GM18861 (cell line): ENCODE data around the gene PRELID3B.

Experiments
- ATAC-seq: cut with Tn5 transposase; IDR thresholded peaks from one replicate; pipeline ENCODE4 v1.9.1; 2021; ENCODE audit not compliant: unreplicated experiment

Gene PRELID3B

DNA sequence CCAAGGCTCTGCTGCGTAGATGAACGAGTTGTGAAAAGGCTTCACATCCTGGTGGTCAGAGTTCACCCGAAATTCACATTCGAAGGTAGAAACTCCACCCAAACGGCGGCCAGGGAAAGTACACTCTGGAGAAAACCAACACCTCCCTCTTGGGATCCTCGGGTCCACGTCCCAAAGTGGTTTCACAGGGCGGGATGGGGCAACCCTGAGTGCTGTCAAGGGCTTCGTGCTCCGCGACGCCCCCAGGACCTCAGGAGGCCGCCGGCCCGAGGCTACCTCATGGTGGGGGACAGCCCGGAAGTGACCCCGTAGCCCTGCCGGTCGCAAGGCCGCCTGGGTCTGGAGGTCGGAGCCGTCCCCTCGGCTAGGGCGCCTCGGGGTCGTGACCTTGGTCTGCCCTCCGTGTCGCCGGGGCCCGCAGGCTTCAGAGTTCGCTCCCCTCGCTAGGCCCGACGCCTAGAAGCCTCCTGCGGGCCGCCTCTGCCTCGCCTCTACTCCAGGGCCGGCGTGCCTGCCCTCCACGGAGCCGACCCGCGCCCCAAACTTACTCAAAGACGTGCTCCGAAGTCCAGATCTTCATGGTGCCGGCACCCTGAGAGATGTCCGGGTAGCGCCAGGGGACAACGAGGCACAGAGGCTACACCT, at the start of gene PRELID3B:
TSS of gene PRELID3B (minus strand) at position 636 of the 645 bp plus-strand sequence. CDS start at position 580, 56 bp downstream.
- peak; percentile 6 for ATAC-seq

GRCh38 chr20:59087829-59088433, 45.3 kb upstream of the PRELID3B start:
- ATAC-seq: no peak

DNA sequence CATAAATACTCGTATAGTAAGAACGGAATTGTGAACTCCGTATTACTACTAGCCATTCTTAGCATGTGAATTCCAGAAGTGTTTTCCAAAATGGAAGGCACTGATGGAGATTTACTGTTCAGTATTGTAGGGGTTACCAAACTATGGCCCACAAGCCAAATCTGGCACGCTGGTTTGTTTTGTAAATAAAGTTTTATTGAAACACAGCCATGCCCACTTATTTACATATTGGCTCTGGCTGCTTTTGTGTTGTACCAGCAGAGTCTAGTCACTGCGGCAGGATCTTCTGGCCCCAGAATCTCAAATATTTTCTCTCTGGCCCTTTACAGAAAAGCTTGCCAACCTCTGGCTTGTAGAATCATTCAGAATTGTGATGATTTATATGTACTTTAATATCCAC, 44.3 kb upstream of the PRELID3B start:
- no peak for ATAC-seq

- ATAC-seq: no peak
Measured at GRCh38 chr20:59084041-59084850, 41.7 kb upstream of the PRELID3B start.

- no peak for ATAC-seq
Measured at GRCh38 chr20:59082981-59083380, 40.4 kb upstream of the PRELID3B start.

DNA sequence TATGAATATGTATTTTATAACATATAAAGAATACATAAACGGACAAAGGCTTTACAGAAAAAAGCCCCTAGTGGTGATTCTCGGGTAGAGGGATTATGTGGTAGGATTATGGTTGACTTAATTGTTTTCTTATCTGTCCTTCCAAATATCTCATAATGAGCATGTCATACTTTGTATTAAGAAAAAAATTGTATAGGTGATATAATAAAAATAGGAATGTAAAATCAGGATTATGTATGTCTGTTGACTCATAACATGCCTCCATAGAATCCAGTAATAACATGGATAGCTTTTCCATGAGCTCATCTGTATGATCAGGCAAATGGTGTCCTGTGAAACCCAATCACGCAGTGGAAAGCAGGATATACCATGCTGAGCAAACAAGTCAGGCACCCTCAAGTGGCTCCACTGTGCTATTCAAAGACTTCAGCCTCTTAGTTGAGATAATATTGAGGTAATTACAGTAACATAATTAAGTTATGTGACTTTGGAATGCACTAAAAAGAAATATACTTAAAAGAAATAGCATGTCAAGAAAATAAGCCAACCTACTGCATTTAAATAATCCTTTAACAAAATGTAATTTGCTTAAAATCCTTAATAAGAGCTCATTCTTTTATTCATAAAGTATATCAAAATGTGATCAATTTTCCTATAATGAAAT, 39.6 kb upstream of the PRELID3B start:
- no peak for ATAC-seq

DNA sequence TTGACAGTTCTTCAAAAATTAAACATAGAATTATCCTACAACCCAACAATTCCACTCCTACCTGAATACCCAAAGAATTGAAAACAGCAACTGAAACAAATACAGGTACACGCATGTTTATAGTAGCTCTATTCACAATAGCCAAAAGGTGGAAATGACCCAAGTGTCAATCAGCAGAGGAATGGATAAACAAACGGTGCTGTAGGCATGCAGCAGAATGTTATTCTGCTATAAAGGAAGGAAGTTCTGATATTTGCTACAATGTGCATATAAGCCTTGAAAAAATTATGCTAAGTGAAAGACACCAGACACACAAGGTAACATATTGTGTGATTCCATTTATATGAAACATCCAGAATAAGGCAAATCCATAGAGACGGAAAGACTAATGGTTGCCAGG, 38.5 kb upstream of the PRELID3B start:
- ATAC-seq: no peak

GRCh38 chr20:59078231-59078630, 35.6 kb upstream of the PRELID3B start:
- no peak for ATAC-seq

DNA sequence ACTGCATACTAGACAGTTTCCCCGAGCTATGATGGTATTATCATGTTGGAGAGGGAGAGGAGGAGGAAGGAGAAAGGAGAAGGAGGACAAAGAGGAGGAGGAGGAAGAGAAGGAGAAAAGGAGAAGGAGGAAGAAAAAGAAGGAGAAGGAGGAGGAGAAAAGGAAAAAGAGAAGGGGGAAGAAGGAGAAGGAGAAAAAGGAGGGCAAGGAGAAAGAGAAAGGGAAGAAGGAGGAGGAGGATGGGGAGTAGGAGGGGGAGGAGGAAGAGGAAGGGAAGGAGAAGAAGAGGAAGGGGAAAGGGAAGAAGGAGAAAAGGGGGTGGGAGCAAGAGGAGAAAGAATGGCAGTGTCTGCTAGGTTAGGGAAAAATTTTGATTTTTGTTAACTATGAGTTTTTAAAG, 35.1 kb upstream of the PRELID3B start:
- no peak for ATAC-seq

GRCh38 chr20:59075934-59076508, 33.4 kb upstream of the PRELID3B start:
- ATAC-seq: no peak

DNA sequence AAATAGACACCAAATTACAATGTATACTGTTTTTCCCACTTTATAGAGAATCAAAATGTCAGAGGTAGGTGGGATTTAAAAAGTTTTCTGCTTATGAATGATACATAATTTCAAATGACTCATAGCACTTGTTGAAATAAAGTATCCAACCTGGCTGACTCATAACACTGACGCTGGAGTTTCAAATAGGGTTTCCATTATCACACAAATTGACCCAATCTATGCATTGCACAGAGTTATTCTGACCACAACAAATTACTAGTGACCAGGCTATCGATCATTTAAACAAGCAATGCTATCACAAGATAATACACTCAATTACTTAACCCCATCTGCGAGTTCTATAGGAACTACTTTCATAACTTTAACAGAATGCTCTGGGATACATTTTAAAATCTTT, 31.9 kb upstream of the PRELID3B start:
- no peak for ATAC-seq

DNA sequence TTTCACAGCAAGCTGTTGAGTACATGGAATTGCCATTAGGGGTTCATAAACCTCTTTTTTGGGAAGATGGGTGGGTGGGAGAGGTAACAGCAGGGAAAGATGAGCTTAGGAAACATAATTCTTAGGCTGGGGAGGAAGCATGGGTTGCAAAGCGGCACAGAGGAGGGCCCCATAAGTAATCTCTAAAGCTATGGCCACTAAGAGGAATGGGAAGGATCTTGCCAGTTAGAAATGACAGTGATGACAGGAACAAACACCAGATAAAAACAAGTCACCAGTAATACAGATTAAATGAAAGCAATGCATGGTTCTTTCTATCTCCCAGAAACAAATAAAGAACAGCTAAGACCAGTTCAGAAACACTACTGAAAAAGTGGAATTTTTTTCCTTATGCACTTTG, 31.0 kb upstream of the PRELID3B start:
- no peak for ATAC-seq

DNA sequence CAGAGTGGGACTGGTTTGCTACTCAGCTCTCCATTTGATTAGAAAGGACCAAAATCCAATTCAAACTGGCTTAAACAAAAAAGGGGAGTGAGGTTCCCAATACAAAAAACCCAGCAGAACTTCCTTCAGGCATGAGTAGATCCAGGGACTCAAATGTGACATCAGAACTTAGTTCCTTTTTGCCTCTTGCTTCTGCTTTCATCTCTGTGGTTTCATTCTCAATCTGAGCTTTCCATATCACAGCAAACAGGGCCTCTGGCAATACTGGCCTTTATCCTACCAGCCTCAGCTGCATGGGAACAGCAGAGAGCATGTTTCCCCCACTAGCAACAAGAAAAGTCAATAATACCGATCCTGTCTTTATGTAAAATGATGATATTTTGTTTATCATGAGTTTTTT, 28.6 kb upstream of the PRELID3B start:
- no peak for ATAC-seq

- no peak for ATAC-seq
Measured at GRCh38 chr20:59069026-59069425, 26.4 kb upstream of the PRELID3B start.

DNA sequence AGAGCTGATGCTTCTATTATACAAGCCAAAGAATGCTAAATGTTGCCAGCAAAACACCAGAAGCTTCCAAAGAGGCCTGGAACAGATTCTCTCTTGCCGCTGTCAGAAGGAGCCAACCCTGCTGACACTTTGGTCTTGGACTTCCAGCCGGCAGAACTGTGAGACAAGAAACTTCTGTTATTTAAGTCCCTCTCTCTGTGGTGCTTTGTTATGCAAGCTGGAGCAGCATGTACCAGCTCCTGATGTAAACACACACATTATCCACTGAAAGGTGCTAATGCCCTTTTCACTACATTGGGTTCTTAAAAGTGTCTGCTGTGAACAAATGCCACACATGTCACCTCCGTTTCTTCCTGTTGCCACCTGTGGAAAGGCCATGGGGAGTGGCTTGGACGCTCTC, 25.9 kb upstream of the PRELID3B start:
- ATAC-seq: no peak

- ATAC-seq: no peak
Measured at GRCh38 chr20:59064214-59064722, 21.7 kb upstream of the PRELID3B start.

DNA sequence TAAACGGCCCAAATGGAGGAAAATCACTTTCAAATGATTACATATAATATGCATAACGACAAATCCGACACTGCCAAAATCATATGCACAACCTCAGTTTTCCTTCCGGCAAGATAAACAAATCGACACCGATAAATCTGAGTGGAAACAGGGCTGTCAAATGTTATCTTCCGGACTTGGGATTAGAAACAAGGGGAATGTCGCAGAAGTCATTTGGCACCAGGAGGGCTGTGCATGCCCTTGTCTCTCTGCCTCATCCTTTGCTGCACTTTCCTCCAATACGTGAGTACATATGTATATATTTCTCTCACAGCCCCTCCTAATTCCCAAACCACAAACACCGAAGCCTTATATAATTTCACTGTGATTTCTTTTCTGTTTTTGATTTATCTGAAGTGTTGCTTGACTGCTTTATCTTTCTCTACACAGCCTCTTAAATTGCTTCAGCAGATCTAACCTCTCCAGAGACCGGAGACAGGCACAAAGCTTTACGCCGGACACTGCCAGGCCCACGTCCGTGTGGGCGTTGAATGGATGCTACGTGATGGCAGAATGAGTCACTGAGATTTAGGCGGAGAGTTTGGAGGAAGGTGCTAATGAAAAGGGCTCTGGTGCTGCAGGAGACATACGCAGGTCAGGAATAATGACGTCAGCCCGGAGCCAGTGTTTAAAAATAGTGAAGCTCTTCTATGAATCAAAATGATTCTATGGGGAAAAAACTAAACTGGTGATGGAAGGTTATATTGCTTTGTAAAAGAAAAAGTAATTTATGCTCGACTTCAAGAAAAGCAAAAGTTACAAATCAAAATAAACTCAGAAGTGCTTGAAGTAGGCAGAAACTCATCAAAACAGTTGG, 21.0 kb upstream of the PRELID3B start:
- ATAC-seq: no peak

DNA sequence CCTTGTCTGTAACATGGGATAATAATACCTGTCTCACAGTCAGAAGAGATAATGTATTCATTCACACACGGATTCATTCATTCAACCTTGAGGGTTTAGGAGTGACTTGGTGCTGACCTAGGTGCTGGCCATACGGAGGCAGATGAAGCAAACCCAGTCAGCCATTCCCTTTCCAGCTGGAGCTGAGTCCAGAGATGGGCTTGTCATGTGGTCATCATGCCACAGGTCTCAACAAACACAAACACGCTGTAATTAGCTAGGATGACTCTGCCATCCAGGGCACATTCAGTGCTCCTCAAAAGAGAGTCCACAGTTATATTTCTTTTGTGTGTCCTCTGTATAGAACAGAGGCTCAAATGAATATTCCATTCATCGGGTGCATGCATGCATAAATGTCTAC, 19.5 kb upstream of the PRELID3B start:
- no peak for ATAC-seq

DNA sequence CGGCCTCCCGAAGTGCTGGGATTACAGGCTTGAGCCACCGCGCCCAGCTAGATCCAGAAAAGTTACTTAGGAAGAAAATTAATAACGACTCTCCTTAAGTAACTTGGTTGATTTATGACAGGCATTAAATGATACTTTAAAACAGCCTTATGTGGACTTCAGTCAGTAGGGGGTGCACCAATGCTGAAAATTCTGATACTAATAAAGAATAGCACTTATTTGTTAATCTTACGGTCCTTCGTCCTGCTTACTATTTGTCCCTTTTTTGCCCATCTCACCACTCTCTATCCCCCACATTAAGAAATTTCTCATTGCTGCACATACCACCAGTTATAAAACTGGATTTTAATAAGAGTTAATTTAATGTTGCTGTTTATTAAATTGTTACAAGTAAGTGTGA, 12.7 kb upstream of the PRELID3B start:
- ATAC-seq: no peak

GRCh38 chr20:59051666-59052185, 9.1 kb upstream of the PRELID3B start:
- ATAC-seq: no peak
